Panc1 (cell line): ENCODE measurements around the gene NAPSA. TPM values are rescaled to one million over a fixed set of nuclear protein-coding genes. Genes with fewer than 3 reads are reported as not detected.

Experiments used
- ATAC-seq: fragments of 200-7000 bp; cut with Tn5 transposase; 2 replicates; pipeline ENCODE4 v1.9.1; 2020; ENCODE audit warnings: mild to moderate bottlenecking, moderate library complexity
- BruUV-seq: library from RNA; stranded (reverse); fragments of 400-500 nt; replicated peaks from 2 replicates; lab custom pipeline; 2021; lab: Mats Ljungman, UMichigan
- CTCF ChIA-PET: fragments of 300-600 bp; sonication (Branson Sonifier 250); formaldehyde crosslinking; loops from one replicate; lab custom pipeline; 2022; ENCODE audit warnings: antibody characterized with exemption; lab: Charles Lee
- POLR2A ChIA-PET: fragments of 300-600 bp; sonication (Branson Sonifier 250); formaldehyde crosslinking; loops from one replicate; lab custom pipeline; 2022; ENCODE audit warnings: antibody characterized with exemption; lab: Charles Lee
- DNase-seq: peaks from one replicate; pipeline ENCODE4 v3.0.0-alpha.2; 2010; ENCODE audit warnings: low read depth, low spot score
- H3K27ac ChIP-seq: 2 replicates; pipeline ENCODE4 v1.5.1; 2011; ENCODE audit warnings: mild to moderate bottlenecking, low read length, inconsistent platforms
- H3K27me3 ChIP-seq: fragments of 200-500 bp; sonication (Bioruptor generic); 2 replicates; pipeline ENCODE4 v1.6.0; 2014; ENCODE audit warnings: low read length, inconsistent platforms; ENCODE audit not compliant: control insufficient read depth, insufficient read depth
- H3K36me3 ChIP-seq: fragments of 200-500 bp; sonication (Bioruptor generic); 2 replicates; pipeline ENCODE4 v1.5.1; 2014; ENCODE audit warnings: inconsistent platforms, mild to moderate bottlenecking, low read length, moderate library complexity; ENCODE audit not compliant: control insufficient read depth, insufficient read depth
- H3K4me1 ChIP-seq: 2 replicates; pipeline ENCODE4 v1.5.1; 2011; ENCODE audit warnings: inconsistent platforms, mild to moderate bottlenecking, low read length, moderate library complexity; ENCODE audit not compliant: control insufficient read depth, insufficient read depth
- H3K4me3 ChIP-seq, 2 experiments: 2 replicates each; pipeline ENCODE4 v1.5.1; 2011 to 2012; ENCODE audit warnings: low read depth in 2 of 2, low read length in 2 of 2, mild to moderate bottlenecking in 2 of 2, inconsistent platforms in 1 of 2, moderate library complexity in 1 of 2
- H3K9me3 ChIP-seq: fragments of 200-500 bp; sonication (Bioruptor generic); 2 replicates; pipeline ENCODE4 v1.5.1; 2014; ENCODE audit warnings: low read depth, mild to moderate bottlenecking, inconsistent platforms, low read length, moderate library complexity; ENCODE audit not compliant: control insufficient read depth, insufficient read depth
- POLR2AphosphoS5 ChIP-seq: IDR thresholded peaks from 2 replicates; pipeline ENCODE4 v1.6.1; 2012; ENCODE audit warnings: mild to moderate bottlenecking, low read depth, low read length, moderate library complexity
- SIN3A ChIP-seq: IDR thresholded peaks from 2 replicates; pipeline ENCODE4 v1.6.1; 2012; ENCODE audit warnings: low read depth, mild to moderate bottlenecking, low read length, moderate library complexity, borderline replicate concordance; ENCODE audit not compliant: insufficient read depth
- TCF7L2 ChIP-seq: IDR thresholded peaks from 2 replicates; pipeline ENCODE4 v1.6.1; 2011; ENCODE audit warnings: mild to moderate bottlenecking, low read depth, low read length, inconsistent platforms
- in situ Hi-C: cut with HindIII; loops from 2 replicates; pipeline ENCODE4 v1.10.0; 2016; ENCODE audit warnings: low sequenced_read_pairs, low pct_unique_long_range_greater_than_20kb
- intact Hi-C: fragments of 100-400 bp; cut with micrococcal nuclease; formaldehyde crosslinking; loops from one replicate; pipeline ENCODE4 v1.10.0; 2022; ENCODE audit not compliant: unreplicated experiment
- total RNA-seq: library from RNA; stranded (reverse); gene quantifications from one replicate; pipeline ENCODE4 v1.2.1, GENCODE V29; 2021; ENCODE audit not compliant: unreplicated experiment
- TF ChIP-seq, protein P1 (sequence below), 2 experiments: IDR thresholded peaks; 2 replicates each; pipeline ENCODE4 v1.6.1; 2011 to 2012; ENCODE audit warnings: low read depth in 2 of 2, control low read depth in 1 of 2, low read length in 1 of 2, mild to moderate bottlenecking in 1 of 2, moderate library complexity in 1 of 2; ENCODE audit not compliant: insufficient read depth in 1 of 2
- TF ChIP-seq, protein P2 (sequence below): fragments of 450-650 bp; IDR thresholded peaks from 2 replicates; pipeline ENCODE4 v1.5.1; 2017; ENCODE audit warnings: mild to moderate bottlenecking

Gene NAPSA
- total RNA-seq, 1 experiment from 2014 or later, result 2.5 TPM

- no peak for TF ChIP-seq SIN3A
- TF ChIP-seq, protein P1, sequence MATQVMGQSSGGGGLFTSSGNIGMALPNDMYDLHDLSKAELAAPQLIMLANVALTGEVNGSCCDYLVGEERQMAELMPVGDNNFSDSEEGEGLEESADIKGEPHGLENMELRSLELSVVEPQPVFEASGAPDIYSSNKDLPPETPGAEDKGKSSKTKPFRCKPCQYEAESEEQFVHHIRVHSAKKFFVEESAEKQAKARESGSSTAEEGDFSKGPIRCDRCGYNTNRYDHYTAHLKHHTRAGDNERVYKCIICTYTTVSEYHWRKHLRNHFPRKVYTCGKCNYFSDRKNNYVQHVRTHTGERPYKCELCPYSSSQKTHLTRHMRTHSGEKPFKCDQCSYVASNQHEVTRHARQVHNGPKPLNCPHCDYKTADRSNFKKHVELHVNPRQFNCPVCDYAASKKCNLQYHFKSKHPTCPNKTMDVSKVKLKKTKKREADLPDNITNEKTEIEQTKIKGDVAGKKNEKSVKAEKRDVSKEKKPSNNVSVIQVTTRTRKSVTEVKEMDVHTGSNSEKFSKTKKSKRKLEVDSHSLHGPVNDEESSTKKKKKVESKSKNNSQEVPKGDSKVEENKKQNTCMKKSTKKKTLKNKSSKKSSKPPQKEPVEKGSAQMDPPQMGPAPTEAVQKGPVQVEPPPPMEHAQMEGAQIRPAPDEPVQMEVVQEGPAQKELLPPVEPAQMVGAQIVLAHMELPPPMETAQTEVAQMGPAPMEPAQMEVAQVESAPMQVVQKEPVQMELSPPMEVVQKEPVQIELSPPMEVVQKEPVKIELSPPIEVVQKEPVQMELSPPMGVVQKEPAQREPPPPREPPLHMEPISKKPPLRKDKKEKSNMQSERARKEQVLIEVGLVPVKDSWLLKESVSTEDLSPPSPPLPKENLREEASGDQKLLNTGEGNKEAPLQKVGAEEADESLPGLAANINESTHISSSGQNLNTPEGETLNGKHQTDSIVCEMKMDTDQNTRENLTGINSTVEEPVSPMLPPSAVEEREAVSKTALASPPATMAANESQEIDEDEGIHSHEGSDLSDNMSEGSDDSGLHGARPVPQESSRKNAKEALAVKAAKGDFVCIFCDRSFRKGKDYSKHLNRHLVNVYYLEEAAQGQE (IDR thresholded peaks at IDR 0.05; ENCODE audit: insufficient read depth in 1 of 2, low read depth in 2 of 2, low read length in 1 of 2), result no peak
- no peak for TF ChIP-seq POLR2AphosphoS5
- TF ChIP-seq TCF7L2, result no peak
- TF ChIP-seq, protein P2, sequence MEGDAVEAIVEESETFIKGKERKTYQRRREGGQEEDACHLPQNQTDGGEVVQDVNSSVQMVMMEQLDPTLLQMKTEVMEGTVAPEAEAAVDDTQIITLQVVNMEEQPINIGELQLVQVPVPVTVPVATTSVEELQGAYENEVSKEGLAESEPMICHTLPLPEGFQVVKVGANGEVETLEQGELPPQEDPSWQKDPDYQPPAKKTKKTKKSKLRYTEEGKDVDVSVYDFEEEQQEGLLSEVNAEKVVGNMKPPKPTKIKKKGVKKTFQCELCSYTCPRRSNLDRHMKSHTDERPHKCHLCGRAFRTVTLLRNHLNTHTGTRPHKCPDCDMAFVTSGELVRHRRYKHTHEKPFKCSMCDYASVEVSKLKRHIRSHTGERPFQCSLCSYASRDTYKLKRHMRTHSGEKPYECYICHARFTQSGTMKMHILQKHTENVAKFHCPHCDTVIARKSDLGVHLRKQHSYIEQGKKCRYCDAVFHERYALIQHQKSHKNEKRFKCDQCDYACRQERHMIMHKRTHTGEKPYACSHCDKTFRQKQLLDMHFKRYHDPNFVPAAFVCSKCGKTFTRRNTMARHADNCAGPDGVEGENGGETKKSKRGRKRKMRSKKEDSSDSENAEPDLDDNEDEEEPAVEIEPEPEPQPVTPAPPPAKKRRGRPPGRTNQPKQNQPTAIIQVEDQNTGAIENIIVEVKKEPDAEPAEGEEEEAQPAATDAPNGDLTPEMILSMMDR, result no peak
- ChIA-PET CTCF (no interaction called here), POLR2A (no interaction called here)
- Histone ChIP-seq H3K4me3 (no peak overlapping the region), H3K4me1 (peaks cover 4% of the 10 kb centered on the region; the same call in 1 of the 2 replicates), H3K36me3 (no peaks in the 10 kb centered on the region), H3K27me3 (no peaks in the 10 kb centered on the region), H3K27ac (no peak overlapping the region), H3K9me3 (no peaks in the 10 kb centered on the region)
- no peak for ATAC-seq
- DNase-seq, result no peak
- BruUV-seq, result no TSS peak
- intact Hi-C loops, result no loop called here
- in situ Hi-C loops, result no loop called here
Measured at GRCh38 chr19:50318438-50318837, 47.0 kb downstream of the NAPSA start.

GRCh38 chr19:50317115-50317514 is 48.3 kb downstream of the NAPSA start:
- ChIA-PET POLR2A (no interaction called here), CTCF (no interaction called here)
- Histone ChIP-seq H3K27me3 (no peaks in the 10 kb centered on the region), H3K4me1 (peaks cover 4% of the 10 kb centered on the region; the same call in 1 of the 2 replicates), H3K9me3 (no peaks in the 10 kb centered on the region), H3K36me3 (no peaks in the 10 kb centered on the region), H3K4me3 (no peak overlapping the region), H3K27ac (no peak overlapping the region)
- intact Hi-C loops (no loop called here), in situ Hi-C loops (no loop called here)
- DNase-seq, result no peak
- ATAC-seq, result no peak
- BruUV-seq, result no TSS peak
- no peak for TF ChIP-seq SIN3A
- TF ChIP-seq TCF7L2, result no peak
- TF ChIP-seq, protein P2, result no peak
- no peak for TF ChIP-seq POLR2AphosphoS5
- TF ChIP-seq, protein P1 (IDR thresholded peaks at IDR 0.05; ENCODE audit: insufficient read depth in 1 of 2, low read depth in 2 of 2, low read length in 1 of 2), result no peak
